UCSD-AML1 (cell line): ENCODE data around the gene DAGLB.
A peak's percentile ranks its signal among the peaks of the same experiment; 100 is the strongest.
"Not testable (repeated sequence)": the region's sequence is repeated elsewhere in the genome, so short reads cannot be mapped to it uniquely, and the experiment has no call there.

Source experiments
- DNase-seq: peaks from one replicate; lab custom pipeline; 2025; ENCODE audit not compliant: unreplicated experiment; lab: John Stamatoyannopoulos, UW

DAGLB gene

DNA sequence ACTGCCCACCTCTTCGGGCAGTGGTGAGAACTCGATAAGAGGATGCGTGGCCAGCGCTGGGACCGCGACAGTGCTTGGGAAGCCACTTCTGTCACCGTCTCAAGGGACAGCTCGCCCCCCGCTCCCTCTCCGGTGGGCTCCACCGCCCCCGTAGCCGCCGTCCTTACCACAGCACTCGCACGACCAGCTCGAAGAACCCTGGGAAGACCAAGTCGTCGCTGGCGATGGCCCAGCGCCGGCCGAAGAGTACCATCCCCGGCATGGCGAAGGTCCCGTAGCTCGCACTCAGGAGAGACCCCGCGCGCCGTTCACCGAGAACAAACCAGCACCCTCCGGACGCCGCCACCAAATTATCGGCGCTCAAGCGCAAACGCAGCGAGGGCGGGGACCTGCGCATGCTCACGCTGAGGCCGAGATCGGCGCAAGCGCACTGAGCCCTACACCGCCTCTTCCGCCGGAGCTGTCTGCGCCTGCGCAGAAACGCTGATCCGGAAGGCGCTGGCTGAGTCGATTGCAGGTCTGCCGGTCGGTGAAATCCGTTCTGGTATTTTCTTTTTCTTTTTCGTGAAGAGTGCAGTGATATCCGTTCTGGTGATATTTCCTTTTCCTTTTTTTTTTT is at the start of gene DAGLB:
TSS of gene DAGLB (minus strand) at position 374 of the 619 bp plus-strand sequence. CDS start at position 262, 112 bp downstream.
- DNase-seq, result peak; percentile 88

- no peak for DNase-seq
Measured at GRCh38 chr7:6497637-6497905, 49.8 kb upstream of the DAGLB start.

DNA sequence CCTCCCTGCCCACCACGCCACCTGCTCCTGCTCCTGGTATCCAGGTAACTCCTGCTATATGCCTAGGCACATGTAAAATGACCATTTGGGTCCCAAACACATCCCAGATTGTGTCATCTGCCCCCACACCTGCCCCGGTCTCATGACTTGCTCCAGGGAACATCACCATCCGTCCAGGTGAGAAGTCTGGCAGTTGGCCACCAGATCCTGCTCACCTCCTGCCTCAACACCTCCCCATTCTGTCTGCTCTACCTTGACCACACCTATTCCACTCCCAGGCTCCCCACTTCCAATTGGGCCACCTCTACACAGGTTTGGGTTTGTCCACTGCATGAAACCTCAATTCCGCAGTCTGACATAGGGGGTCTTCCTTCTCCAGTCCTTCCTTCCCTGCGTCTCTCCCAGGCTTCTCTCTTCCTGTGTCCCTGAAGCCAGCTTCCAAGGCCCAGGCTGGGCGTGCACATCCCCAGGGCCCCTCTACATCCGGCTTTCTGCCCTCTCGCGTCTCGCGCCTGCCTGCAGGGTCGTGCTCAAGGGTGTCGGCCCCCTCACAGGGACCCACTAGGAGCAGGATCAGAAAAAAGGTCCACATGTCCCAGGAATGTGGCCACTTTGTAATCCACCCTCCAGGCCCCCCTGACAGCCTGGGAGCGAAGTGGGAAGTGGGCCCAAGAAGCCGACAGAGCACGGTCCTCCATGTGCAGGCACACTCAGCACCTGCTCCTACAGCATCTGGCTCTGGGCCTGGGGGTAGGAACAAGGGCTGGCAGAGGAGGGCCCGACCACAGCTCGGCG is 49.3 kb upstream of the DAGLB start:
- DNase-seq, result no peak

DNA sequence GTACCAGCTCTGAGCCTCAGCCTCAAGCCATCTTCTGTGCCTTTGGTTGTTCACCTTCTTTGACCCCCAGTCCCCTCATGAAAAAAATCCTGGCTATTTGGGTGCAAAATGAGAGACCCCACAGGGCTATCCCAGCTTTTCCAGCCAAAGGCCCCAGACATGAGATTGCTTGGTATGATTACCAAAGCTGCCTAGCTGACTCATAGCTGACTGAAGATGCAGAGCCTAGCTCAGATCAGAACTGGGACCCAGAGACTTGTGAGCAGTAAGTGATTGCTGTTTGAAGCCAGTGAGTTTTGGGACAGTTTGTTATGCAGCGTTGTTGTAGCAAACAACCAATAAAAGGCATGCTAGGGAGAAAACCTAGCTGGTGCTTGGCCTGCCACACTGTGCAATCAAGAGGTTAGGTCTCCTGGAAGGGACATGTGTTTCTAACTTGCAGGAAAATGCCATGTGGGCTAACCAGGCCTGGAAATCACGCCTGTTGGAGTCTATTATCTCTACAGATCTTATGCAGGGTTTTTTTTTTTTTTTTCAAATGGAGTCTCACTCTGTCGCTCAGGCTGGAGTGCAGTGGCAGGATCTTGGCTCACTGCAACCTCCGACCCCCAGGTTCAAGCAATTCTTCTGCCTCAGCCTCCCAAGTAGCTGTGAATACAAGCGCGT is 48.0 kb upstream of the DAGLB start:
- DNase-seq, result no peak

DNA sequence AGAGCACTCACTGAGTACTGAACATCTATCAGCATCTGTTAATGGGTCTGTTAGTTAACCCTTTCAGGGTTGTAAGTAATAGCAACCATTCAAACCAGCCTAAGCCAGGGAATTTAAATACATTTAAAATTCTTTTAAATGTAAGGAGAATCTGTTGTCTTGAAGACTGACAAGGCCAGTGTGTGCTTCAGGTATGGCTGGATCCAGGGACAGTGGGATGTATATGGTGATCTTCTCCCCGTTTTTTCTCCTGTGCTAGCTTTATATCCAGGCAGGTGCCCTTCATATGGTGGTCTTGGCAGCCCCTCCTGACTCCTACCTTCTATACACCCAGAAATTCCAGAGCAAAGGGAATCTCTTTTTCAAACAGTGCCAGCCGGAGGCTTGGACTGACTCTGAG is 46.6 kb upstream of the DAGLB start:
- no peak for DNase-seq

DNA sequence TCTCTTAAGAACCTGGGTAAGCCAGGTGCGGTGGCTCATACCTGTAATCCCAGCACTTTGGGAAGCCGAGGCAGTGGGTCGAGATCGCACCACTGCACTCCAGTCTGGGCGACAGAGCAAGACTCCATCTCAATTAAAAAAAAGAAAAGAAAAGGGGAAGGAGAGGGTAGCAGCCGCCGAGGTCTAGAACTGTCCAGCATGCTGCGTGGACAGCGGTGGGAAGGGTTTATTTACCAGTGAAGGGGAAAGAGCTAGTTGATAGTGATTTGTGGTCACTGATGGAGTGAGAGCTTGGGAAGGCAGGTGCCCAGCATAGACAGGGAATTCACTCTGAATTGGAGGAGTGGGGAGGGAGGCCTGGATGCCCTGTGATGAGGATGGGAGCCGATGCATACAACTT is 43.4 kb upstream of the DAGLB start:
- no peak for DNase-seq

DNA sequence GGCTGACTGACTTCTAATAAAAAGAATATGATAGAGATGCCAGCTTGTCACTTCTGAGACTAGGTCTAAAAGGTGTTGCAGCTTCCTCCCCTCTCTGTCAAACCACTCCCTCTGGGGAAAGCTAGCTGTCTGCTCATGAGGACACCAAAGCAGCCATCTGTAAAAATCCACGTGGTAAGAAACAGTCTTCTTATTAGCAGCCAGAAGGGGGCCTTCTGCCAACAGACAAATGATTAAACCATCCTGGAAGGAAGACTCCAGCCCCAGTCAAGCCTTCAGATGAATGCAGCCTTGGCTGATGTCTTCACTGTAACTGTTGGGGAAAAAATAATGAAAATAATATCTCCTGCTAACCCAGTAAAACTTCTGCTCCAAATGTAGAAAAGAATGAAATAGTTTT is 41.9 kb upstream of the DAGLB start:
- no peak for DNase-seq

DNA sequence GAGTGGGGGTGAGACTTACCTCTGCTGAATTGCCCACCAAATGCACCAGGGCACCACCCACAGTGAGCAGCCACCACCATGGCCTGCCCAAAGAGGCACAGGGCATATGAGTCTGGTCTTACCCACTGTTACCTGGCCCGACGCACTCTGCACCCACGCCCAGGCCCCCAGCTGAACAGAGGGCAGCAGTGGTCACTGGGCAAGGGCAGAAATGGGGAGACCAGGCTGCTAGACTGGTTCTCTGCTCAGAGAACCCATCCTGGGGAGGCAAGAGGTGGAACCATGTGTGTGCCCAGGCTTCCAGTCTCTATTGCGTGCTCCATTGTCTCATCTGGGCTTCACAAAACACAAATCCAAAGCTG is 39.4 kb upstream of the DAGLB start:
- DNase-seq, result no peak

- no peak for DNase-seq
Measured at GRCh38 chr7:6486438-6487183, 38.9 kb upstream of the DAGLB start.

- no peak for DNase-seq
Measured at GRCh38 chr7:6482743-6483119, 35.0 kb upstream of the DAGLB start.

GRCh38 chr7:6482307-6482706 is 34.6 kb upstream of the DAGLB start:
- DNase-seq, result no peak

GRCh38 chr7:6481445-6481844 is 33.7 kb upstream of the DAGLB start:
- DNase-seq, result no peak

- DNase-seq, result no peak
Measured at GRCh38 chr7:6480323-6480660, 32.5 kb upstream of the DAGLB start.

GRCh38 chr7:6479067-6479466 is 31.3 kb upstream of the DAGLB start:
- DNase-seq, result no peak

GRCh38 chr7:6478186-6478585 is 30.4 kb upstream of the DAGLB start:
- no peak for DNase-seq

GRCh38 chr7:6477318-6477660 is 29.5 kb upstream of the DAGLB start:
- no peak for DNase-seq

DNA sequence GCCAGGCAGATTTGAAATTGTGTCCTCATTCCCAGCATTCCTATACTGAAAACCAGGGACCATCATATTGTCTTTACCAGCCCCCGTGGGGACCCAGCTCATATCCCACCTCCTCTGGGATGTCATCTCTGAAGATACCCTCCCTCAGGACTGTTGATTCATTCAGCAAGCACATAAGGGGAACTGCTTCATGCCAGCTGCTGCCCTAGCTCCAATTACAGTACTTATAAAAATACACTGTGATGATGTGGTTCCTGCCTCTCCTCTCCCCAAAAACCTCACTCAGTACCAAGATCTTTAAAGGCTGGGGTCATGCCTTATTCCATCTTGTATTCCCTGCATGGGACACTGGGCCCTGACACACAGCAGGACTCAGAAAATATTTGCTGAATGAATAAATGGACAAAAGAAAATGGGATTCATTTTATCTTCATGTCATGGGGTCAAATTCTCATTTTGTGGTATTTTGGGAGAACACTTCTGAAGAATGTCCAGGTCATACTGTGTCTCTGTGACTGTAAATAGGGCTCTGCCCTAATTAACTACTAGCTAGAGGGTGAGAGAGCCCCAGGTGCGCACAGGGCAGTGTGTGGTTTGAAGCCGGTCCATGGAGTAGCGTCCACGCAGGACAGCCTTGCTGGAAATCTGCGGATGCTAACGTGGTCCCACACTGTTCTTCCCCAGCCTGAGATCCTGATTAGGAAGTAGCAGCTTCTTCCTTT is 29.0 kb upstream of the DAGLB start:
- DNase-seq, result no peak

- no peak for DNase-seq
Measured at GRCh38 chr7:6475433-6476186, 27.9 kb upstream of the DAGLB start.

DNA sequence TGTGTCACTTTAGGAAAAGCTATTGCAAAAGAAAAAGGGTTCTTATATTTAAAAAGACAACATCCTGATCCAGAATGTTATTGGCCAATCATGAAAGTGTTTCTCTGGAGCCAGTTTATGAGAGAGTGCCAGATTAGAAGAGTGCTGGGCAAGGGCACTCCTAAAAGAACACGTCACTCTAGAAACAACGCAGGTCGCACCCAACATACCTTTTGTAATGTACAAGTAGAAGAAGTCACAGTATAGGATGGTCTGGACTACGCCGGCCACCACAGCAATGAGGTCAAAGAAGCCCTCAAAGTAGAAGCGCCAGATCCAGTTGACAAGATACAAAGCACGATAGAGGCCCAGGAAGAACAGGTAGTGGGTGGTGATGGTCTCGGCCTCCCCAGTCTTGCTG is 18.1 kb upstream of the DAGLB start:
- no peak for DNase-seq

- DNase-seq, result not testable (repeated sequence)
Measured at GRCh38 chr7:6463609-6464008, 15.9 kb upstream of the DAGLB start.
